IMR-90 (cell line): Measurements from ENCODE around the gene GRB2. TPM values are rescaled to one million over a fixed set of nuclear protein-coding genes. Genes with fewer than 3 reads are reported as not detected.
A peak's percentile ranks its signal among the peaks of the same experiment; 100 is the strongest.

Experiments
- ATAC-seq: fragments of 200-7000 bp; cut with Tn5 transposase; 2 replicates; pipeline ENCODE4 v1.9.1; 2020; ENCODE audit warnings: low read depth, mild to moderate bottlenecking, moderate library complexity
- BruUV-seq: library from RNA; stranded (reverse); fragments of 400-500 nt; replicated peaks from 2 replicates; lab custom pipeline; 2021; lab: Mats Ljungman, UMichigan
- CTCF ChIA-PET: fragments of 300-600 bp; formaldehyde crosslinking; extraction: SDS; loops from one replicate; lab custom pipeline; 2021; ENCODE audit warnings: antibody characterized with exemption; lab: Yijun Ruan, JAX
- POLR2A ChIA-PET: fragments of 300-600 bp; sonication (Branson Sonifier 250); formaldehyde crosslinking; loops from one replicate; lab custom pipeline; 2022; ENCODE audit warnings: antibody characterized with exemption; ENCODE audit not compliant: unreplicated experiment; lab: Charles Lee
- DNase-seq: peaks from one replicate; pipeline ENCODE4 v3.0.0; 2013
- H2AFZ ChIP-seq: replicated peaks from 2 replicates; pipeline ENCODE3; 2013; ENCODE audit warnings: low read length, mild to moderate bottlenecking; ENCODE audit not compliant: poor library complexity
- H2AK5ac ChIP-seq: 2 replicates; pipeline ENCODE4 v1.6.1; 2013; ENCODE audit warnings: low read depth, low read length, inconsistent platforms
- H2AK9ac ChIP-seq: replicated peaks from 2 replicates; pipeline ENCODE3; 2013; ENCODE audit warnings: mild to moderate bottlenecking, low read depth, low read length, moderate library complexity; ENCODE audit not compliant: poor library complexity
- H2BK120ac ChIP-seq: 2 replicates; pipeline ENCODE4 v1.6.1; 2013; ENCODE audit warnings: low read depth, low read length, inconsistent platforms
- H2BK15ac ChIP-seq: 3 replicates; pipeline ENCODE4 v1.6.1; 2013; ENCODE audit warnings: low read depth, low read length, inconsistent platforms
- H2BK20ac ChIP-seq: 2 replicates; pipeline ENCODE4 v1.6.1; 2013; ENCODE audit warnings: low read depth, mild to moderate bottlenecking, inconsistent platforms, low read length, moderate library complexity
- H2BK5ac ChIP-seq: 2 replicates; pipeline ENCODE4 v1.6.1; 2013; ENCODE audit warnings: mild to moderate bottlenecking, low read depth, low read length, inconsistent platforms; ENCODE audit not compliant: poor library complexity, severe bottlenecking
- H3K14ac ChIP-seq: replicated peaks from 2 replicates; pipeline ENCODE4 v1.6.1; 2013; ENCODE audit warnings: low read depth, low read length, inconsistent platforms
- H3K18ac ChIP-seq: 2 replicates; pipeline ENCODE4 v1.6.1; 2013; ENCODE audit warnings: low read depth, low read length, control low read depth
- H3K23ac ChIP-seq: 2 replicates; pipeline ENCODE4 v1.6.1; 2013; ENCODE audit warnings: low read depth, low read length, inconsistent platforms
- H3K27ac ChIP-seq: 2 replicates; pipeline ENCODE4 v1.5.1; 2013; ENCODE audit warnings: mild to moderate bottlenecking, control low read depth, low read length; ENCODE audit not compliant: insufficient read depth
- H3K27me3 ChIP-seq: 2 replicates; pipeline ENCODE4 v1.6.1; 2013; ENCODE audit warnings: low read length; ENCODE audit not compliant: control insufficient read depth, insufficient read depth
- H3K36me3 ChIP-seq: 2 replicates; pipeline ENCODE4 v1.6.1; 2013; ENCODE audit warnings: low read length, mixed read lengths; ENCODE audit not compliant: control insufficient read depth, insufficient read depth
- H3K4ac ChIP-seq: 2 replicates; pipeline ENCODE4 v1.6.1; 2013; ENCODE audit warnings: low read depth, low read length, inconsistent platforms
- H3K4me1 ChIP-seq: 2 replicates; pipeline ENCODE4 v1.6.1; 2013; ENCODE audit warnings: low read length, mixed read lengths; ENCODE audit not compliant: control insufficient read depth, insufficient read depth
- H3K4me2 ChIP-seq: 2 replicates; pipeline ENCODE4 v1.6.1; 2013; ENCODE audit warnings: low read depth, mild to moderate bottlenecking, control low read depth, low read length, moderate library complexity
- H3K4me3 ChIP-seq: 2 replicates; pipeline ENCODE4 v1.5.1; 2013; ENCODE audit warnings: low read depth, mild to moderate bottlenecking, control low read depth, low read length, moderate library complexity; ENCODE audit not compliant: insufficient read depth
- H3K56ac ChIP-seq: 2 replicates; pipeline ENCODE4 v1.6.1; 2013; ENCODE audit warnings: low read length, inconsistent platforms; ENCODE audit not compliant: insufficient read depth; ENCODE audit errors: extremely low read depth
- H3K79me1 ChIP-seq, 2 experiments: 2 replicates each; pipeline ENCODE4 v1.6.1; 2013; ENCODE audit warnings: low read length in 2 of 2, inconsistent platforms in 1 of 2, low read depth in 1 of 2
- H3K9ac ChIP-seq: 2 replicates; pipeline ENCODE4 v1.6.1; 2013; ENCODE audit warnings: low read depth, low read length, control low read depth
- H3K9me1 ChIP-seq: 2 replicates; pipeline ENCODE4 v1.6.1; 2013; ENCODE audit warnings: low read length, inconsistent platforms; ENCODE audit not compliant: insufficient read depth
- H3K9me3 ChIP-seq: 2 replicates; pipeline ENCODE4 v1.6.1; 2013; ENCODE audit warnings: low read length; ENCODE audit not compliant: control insufficient read depth, insufficient read depth
- H4K20me1 ChIP-seq: 2 replicates; pipeline ENCODE4 v1.6.1; 2013; ENCODE audit warnings: low read length, inconsistent platforms; ENCODE audit not compliant: insufficient read depth
- H4K5ac ChIP-seq: 2 replicates; pipeline ENCODE4 v1.6.1; 2013; ENCODE audit warnings: mild to moderate bottlenecking, low read depth, low read length, control low read depth
- H4K8ac ChIP-seq, 2 experiments: 2 replicates each; pipeline ENCODE4 v1.6.1; 2013; ENCODE audit warnings: low read depth in 2 of 2, low read length in 2 of 2, control low read depth in 1 of 2, inconsistent platforms in 1 of 2
- H4K91ac ChIP-seq: 2 replicates; pipeline ENCODE4 v1.6.1; 2013; ENCODE audit warnings: low read depth, low read length, inconsistent platforms; ENCODE audit not compliant: insufficient read depth
- CEBPB ChIP-seq: IDR thresholded peaks from 2 replicates; pipeline ENCODE4 v1.6.1; 2012; ENCODE audit warnings: low read depth, low read length, improper control_type of control experiment
- POLR2A ChIP-seq: IDR thresholded peaks from 2 replicates; pipeline ENCODE4 v1.6.1; 2012; ENCODE audit warnings: mild to moderate bottlenecking, low read depth, low read length
- RCOR1 ChIP-seq: IDR thresholded peaks from 2 replicates; pipeline ENCODE4 v1.6.1; 2012; ENCODE audit warnings: mild to moderate bottlenecking, low read length, improper control_type of control experiment; ENCODE audit not compliant: insufficient replicate concordance
- RFX5 ChIP-seq: IDR thresholded peaks from 2 replicates; pipeline ENCODE4 v1.8.0; 2012; ENCODE audit warnings: low read depth, mild to moderate bottlenecking, low read length, moderate library complexity
- WGBS, 2 experiments: methylation state at CpG; one replicate each; pipeline versions ENCODE4 v1.1.5 to v1.1.7; 2013; ENCODE audit warnings: missing lambda C conversion rate in 2 of 2; ENCODE audit not compliant: insufficient read length in 1 of 2; ENCODE audit errors: extremely low coverage in 2 of 2; 5-methylcytosine and 5-hydroxymethylcytosine counted together
- dilution Hi-C: fragments of 300-500 bp; cut with HindIII; formaldehyde crosslinking; loops from one replicate; pipeline ENCODE4 v1.14.3; 2018; ENCODE audit warnings: low sequenced_read_pairs; ENCODE audit not compliant: unreplicated experiment
- in situ Hi-C: fragments of 300-500 bp; cut with MboI; formaldehyde crosslinking; loops from 3 replicates; pipeline ENCODE4 v1.14.3; 2019; ENCODE audit warnings: low sequenced_read_pairs, inconsistent platforms, mixed read lengths
- intact Hi-C: fragments of 100-400 bp; cut with micrococcal nuclease; formaldehyde crosslinking; loops from 2 replicates; pipeline ENCODE4 v1.10.0; 2022
- polyA plus RNA-seq, 3 experiments: library from polyadenylated mRNA; depleted of rRNA; stranded (reverse); fragments of >200 nt; gene quantifications; 2 replicates each; pipeline ENCODE4 v1.2.3, GENCODE V29; 2012; ENCODE audit warnings: low replicate concordance in 1 of 3
- total RNA-seq: library from RNA; depleted of rRNA; stranded (reverse); fragments of >200 nt; gene quantifications from 2 replicates; pipeline ENCODE4 v1.2.3, GENCODE V29; 2012
- TF ChIP-seq, protein P1 (sequence below): fragments of 150-350 bp; IDR thresholded peaks from 2 replicates; pipeline ENCODE4 v1.6.1; 2016; ENCODE audit warnings: low read depth, mild to moderate bottlenecking, low read length, moderate library complexity, borderline replicate concordance
- TF ChIP-seq, protein P2 (sequence below): conservative IDR thresholded peaks from 2 replicates; pipeline ENCODE4 v1.5.1; 2012; ENCODE audit warnings: mild to moderate bottlenecking, low read depth, low read length, improper control_type of control experiment
- TF ChIP-seq, protein P3 (sequence below): fragments of 150-350 bp; IDR thresholded peaks from 2 replicates; pipeline ENCODE4 v1.6.1; 2017; ENCODE audit warnings: mild to moderate bottlenecking, antibody characterized with exemption, low read length, low read depth

Gene GRB2
- total and polyA plus RNA-seq, 2 of the 4 experiments (the other 2 are of a cell fraction) = 49.3 to 62.1 TPM

DNA sequence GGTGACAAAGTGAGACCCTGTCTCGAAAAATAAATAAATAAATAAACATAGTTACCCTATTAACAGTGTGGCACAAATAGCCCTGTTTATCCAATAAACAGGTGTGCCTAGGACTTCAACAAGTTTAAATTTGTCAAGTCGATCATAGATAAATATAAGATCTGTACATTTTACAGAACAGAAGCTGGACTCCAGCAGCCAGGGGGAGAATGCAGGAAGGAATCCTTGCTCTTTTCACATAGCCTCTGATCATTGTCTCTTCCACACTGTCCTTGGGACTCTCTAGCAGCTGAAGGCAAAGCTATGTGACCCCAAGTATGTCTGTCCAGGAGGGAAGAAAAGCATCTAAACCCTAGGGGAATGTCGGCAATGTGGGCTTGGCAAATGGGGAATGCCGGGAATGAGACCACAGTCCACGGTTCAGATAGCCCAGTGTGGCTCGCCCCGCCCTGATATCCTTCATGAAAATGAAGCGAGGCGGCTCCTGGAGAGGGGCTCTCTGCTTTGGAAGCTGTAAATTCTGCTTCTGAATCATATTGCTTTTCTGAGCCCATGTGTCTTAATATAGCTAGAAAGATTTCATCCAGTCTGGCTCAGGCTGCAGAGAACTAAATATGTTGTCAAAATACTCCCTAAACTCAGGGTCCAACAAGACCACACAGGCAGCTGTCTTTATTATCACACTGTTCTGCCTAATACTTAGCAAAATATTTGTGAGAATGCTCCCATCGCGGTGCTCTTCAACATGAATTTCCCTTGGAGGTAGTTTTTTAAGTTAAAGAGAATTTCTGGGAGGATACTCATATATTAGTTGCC, 24.9 kb upstream of the GRB2 start:
- peak overlapping the region; percentile 40; the same call in 1 of the 2 replicates for H3K23ac ChIP-seq
- CTCF ChIA-PET = interaction anchor here (0.6 kb wide), 1 partner anchor 23 kb away, joined by 3 read pairs; no protein-coding TSS in a partner anchor
- TF ChIP-seq RCOR1 (no peak), RFX5 (no peak), POLR2A (no peak), CEBPB (no peak)
- TF ChIP-seq, protein P1, sequence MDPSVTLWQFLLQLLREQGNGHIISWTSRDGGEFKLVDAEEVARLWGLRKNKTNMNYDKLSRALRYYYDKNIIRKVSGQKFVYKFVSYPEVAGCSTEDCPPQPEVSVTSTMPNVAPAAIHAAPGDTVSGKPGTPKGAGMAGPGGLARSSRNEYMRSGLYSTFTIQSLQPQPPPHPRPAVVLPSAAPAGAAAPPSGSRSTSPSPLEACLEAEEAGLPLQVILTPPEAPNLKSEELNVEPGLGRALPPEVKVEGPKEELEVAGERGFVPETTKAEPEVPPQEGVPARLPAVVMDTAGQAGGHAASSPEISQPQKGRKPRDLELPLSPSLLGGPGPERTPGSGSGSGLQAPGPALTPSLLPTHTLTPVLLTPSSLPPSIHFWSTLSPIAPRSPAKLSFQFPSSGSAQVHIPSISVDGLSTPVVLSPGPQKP = no peak
- TF ChIP-seq, protein P2, sequence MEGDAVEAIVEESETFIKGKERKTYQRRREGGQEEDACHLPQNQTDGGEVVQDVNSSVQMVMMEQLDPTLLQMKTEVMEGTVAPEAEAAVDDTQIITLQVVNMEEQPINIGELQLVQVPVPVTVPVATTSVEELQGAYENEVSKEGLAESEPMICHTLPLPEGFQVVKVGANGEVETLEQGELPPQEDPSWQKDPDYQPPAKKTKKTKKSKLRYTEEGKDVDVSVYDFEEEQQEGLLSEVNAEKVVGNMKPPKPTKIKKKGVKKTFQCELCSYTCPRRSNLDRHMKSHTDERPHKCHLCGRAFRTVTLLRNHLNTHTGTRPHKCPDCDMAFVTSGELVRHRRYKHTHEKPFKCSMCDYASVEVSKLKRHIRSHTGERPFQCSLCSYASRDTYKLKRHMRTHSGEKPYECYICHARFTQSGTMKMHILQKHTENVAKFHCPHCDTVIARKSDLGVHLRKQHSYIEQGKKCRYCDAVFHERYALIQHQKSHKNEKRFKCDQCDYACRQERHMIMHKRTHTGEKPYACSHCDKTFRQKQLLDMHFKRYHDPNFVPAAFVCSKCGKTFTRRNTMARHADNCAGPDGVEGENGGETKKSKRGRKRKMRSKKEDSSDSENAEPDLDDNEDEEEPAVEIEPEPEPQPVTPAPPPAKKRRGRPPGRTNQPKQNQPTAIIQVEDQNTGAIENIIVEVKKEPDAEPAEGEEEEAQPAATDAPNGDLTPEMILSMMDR = no peak
- TF ChIP-seq, protein P3, sequence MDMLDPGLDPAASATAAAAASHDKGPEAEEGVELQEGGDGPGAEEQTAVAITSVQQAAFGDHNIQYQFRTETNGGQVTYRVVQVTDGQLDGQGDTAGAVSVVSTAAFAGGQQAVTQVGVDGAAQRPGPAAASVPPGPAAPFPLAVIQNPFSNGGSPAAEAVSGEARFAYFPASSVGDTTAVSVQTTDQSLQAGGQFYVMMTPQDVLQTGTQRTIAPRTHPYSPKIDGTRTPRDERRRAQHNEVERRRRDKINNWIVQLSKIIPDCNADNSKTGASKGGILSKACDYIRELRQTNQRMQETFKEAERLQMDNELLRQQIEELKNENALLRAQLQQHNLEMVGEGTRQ = no peak

More for the DNA sequence above, 24.9 kb upstream of the GRB2 start:
- BruUV-seq = no TSS peak
- no peaks in the 10 kb centered on the region for H3K27me3 ChIP-seq
- H4K20me1 ChIP-seq = no peaks in the 10 kb centered on the region
- no peaks in the 10 kb centered on the region for H3K36me3 ChIP-seq
- H2AFZ ChIP-seq = peak overlapping the region; percentile 87
- H3K9ac ChIP-seq = peak overlapping the region; percentile 30; the same call in 1 of the 2 replicates
- peak overlapping the region; percentile 53; the same call in 1 of the 2 replicates for H3K56ac ChIP-seq
- H3K4ac ChIP-seq = peak overlapping the region; percentile 76
- peak overlapping the region; percentile 65 for H2BK5ac ChIP-seq
- peak overlapping the region; percentile 30 for H2AK9ac ChIP-seq
- H3K9me3 ChIP-seq = no peaks in the 10 kb centered on the region
- no peaks in the 10 kb centered on the region; the same call in 1 of the 2 replicates for H3K9me1 ChIP-seq
- H4K91ac ChIP-seq = peak overlapping the region; percentile 69
- ATAC-seq (peak; percentile 73), DNase-seq (peak; percentile 55)
- in situ Hi-C loops = no loop called here
- H4K5ac ChIP-seq = peak overlapping the region; percentile 24; the same call in 1 of the 2 replicates
- H3K4me2 ChIP-seq = peak overlapping the region; percentile 2; the same call in 1 of the 2 replicates
- no peaks in the 10 kb centered on the region for H3K79me1 ChIP-seq
- intact Hi-C loops = loop anchor here (5.0 kb wide), 1 partner anchor 37 kb away; no protein-coding TSS in a partner anchor
- H3K4me1 ChIP-seq = peaks cover 8% of the 10 kb centered on the region; the same call in 1 of the 2 replicates
- peak overlapping the region; percentile 67; the same call in 1 of the 2 replicates for H2AK5ac ChIP-seq
- no CpG with 5 or more reads among the region's 11 CpGs for WGBS, 2 experiments
- peak overlapping the region; percentile 49; the same call in 1 of the 2 replicates for H3K18ac ChIP-seq
- peak overlapping the region; percentile 84 for H2BK20ac ChIP-seq
- H3K4me3 ChIP-seq = no peak overlapping the region
- POLR2A ChIA-PET = no interaction called here
- H4K8ac ChIP-seq = peak overlapping the region; percentile 11 to 81
- H2BK120ac ChIP-seq = peak overlapping the region; percentile 89
- peak overlapping the region; percentile 53; the same call in 2 of the 3 replicates for H2BK15ac ChIP-seq
- peak overlapping the region; percentile 24; the same call in 1 of the 2 replicates for H3K27ac ChIP-seq
- peak overlapping the region; percentile 86 for H3K14ac ChIP-seq
- dilution Hi-C loops = no loop called here
